Activated T-helper 1 cell treated with anti-CD3 and anti-CD28 coated beads, Interleukin-12 subunit alpha, Interleukin-12 subunit beta, Interleukin-2, Interleukin-4 antibody, amounts not matched to agents 30 ng/mL and 10 ng/mL and 1 ng/mL, durations not matched to agents 14 hours and 24 hours and 36 hours (primary cell): ENCODE measurements around the gene METTL1. TPM values are rescaled to one million over a fixed set of nuclear protein-coding genes. Genes with fewer than 3 reads are reported as not detected.

Experiments used
- DNase-seq: peaks from one replicate; pipeline ENCODE4 v3.0.0; 2021; ENCODE audit warnings: low spot score
- H3K27ac Mint-ChIP-seq: one replicate; pipeline ENCODE4 v1.8.0; 2021; ENCODE audit warnings: mild to moderate bottlenecking, mixed read lengths
- H3K27me3 Mint-ChIP-seq: one replicate; pipeline ENCODE4 v1.8.0; 2022; ENCODE audit warnings: mild to moderate bottlenecking, moderate library complexity, mixed read lengths; ENCODE audit not compliant: insufficient read depth
- H3K36me3 Mint-ChIP-seq: one replicate; pipeline ENCODE4 v1.8.0; 2021; ENCODE audit warnings: low read depth, mixed read lengths
- H3K4me1 Mint-ChIP-seq: one replicate; pipeline ENCODE4 v1.8.0; 2021; ENCODE audit warnings: low read depth, mixed read lengths
- H3K4me3 Mint-ChIP-seq: one replicate; pipeline ENCODE4 v1.8.0; 2021; ENCODE audit warnings: mild to moderate bottlenecking, moderate library complexity, mixed read lengths
- H3K9me3 Mint-ChIP-seq: one replicate; pipeline ENCODE4 v1.8.0; 2021; ENCODE audit warnings: mixed read lengths
- intact Hi-C: fragments of 100-400 bp; cut with micrococcal nuclease; formaldehyde crosslinking; loops from one replicate; pipeline ENCODE4 v1.15.1; 2024
- total RNA-seq: library from RNA; stranded (reverse); gene quantifications from 2 replicates; pipeline ENCODE4 v1.2.3, GENCODE V29; 2022

METTL1 gene
- total RNA-seq, 1 donor from 2014 or later: 90.0 TPM

GRCh38 chr12:57744194-57744776, 27.6 kb downstream of the METTL1 start:
- Mint-ChIP-seq H3K4me3 (peak overlapping the region; percentile 94), H3K4me1 (peaks cover 67% of the 10 kb centered on the region)

GRCh38 chr12:57743769-57744168, 28.1 kb downstream of the METTL1 start:
- no peaks in the 10 kb centered on the region for H3K9me3 Mint-ChIP-seq
- H3K4me1 Mint-ChIP-seq: peaks cover 66% of the 10 kb centered on the region
- H3K27ac Mint-ChIP-seq: peak overlapping the region; percentile 92
- H3K36me3 Mint-ChIP-seq: peaks cover 25% of the 10 kb centered on the region
- DNase-seq: no peak
- intact Hi-C loops: loop anchor here (1.0 to 5.0 kb wide), 7 partner anchors 9 to 1854 kb away; partner anchors contain the start of genes ARHGAP9, ARHGEF25, CDK4 and DCTN2
- no peaks in the 10 kb centered on the region for H3K27me3 Mint-ChIP-seq
- H3K4me3 Mint-ChIP-seq: peak overlapping the region; percentile 94

More at GRCh38 chr12:57744194-57744776, 27.6 kb downstream of the METTL1 start:
- DNase-seq: peak; percentile 69
- H3K27me3 Mint-ChIP-seq: no peaks in the 10 kb centered on the region
- H3K27ac Mint-ChIP-seq: peak overlapping the region; percentile 92
- no peaks in the 10 kb centered on the region for H3K9me3 Mint-ChIP-seq
- peaks cover 25% of the 10 kb centered on the region for H3K36me3 Mint-ChIP-seq
- intact Hi-C loops: loop anchor here (1.0 to 5.0 kb wide), 7 partner anchors 8 to 1853 kb away; partner anchors contain the start of genes ARHGAP9, ARHGEF25, CDK4 and DCTN2

GRCh38 chr12:57741844-57742738, 29.8 kb downstream of the METTL1 start:
- peak overlapping the region; percentile 88 for H3K4me3 Mint-ChIP-seq
- H3K27ac Mint-ChIP-seq: peak overlapping the region; percentile 89
- peak; percentile 72 for DNase-seq
- no peaks in the 10 kb centered on the region for H3K9me3 Mint-ChIP-seq
- H3K36me3 Mint-ChIP-seq: peaks cover 15% of the 10 kb centered on the region
- intact Hi-C loops: loop anchor here (1.0 to 5.0 kb wide), 6 partner anchors 48 to 1855 kb away; partner anchors contain the start of genes ARHGAP9, ARHGEF25, B4GALNT1 and OS9
- no peaks in the 10 kb centered on the region for H3K27me3 Mint-ChIP-seq
- H3K4me1 Mint-ChIP-seq: peaks cover 63% of the 10 kb centered on the region

GRCh38 chr12:57741413-57741789, 30.5 kb downstream of the METTL1 start:
- Mint-ChIP-seq H3K36me3 (peaks cover 13% of the 10 kb centered on the region), H3K27me3 (no peaks in the 10 kb centered on the region), H3K4me3 (peak overlapping the region; percentile 88), H3K4me1 (peaks cover 56% of the 10 kb centered on the region), H3K9me3 (no peaks in the 10 kb centered on the region), H3K27ac (peak overlapping the region; percentile 89)
- intact Hi-C loops: loop anchor here (5.0 kb wide), 3 partner anchors 129 to 1856 kb away; partner anchors contain the start of genes ARHGAP9, ARHGEF25 and SLC16A7
- no peak for DNase-seq

DNA sequence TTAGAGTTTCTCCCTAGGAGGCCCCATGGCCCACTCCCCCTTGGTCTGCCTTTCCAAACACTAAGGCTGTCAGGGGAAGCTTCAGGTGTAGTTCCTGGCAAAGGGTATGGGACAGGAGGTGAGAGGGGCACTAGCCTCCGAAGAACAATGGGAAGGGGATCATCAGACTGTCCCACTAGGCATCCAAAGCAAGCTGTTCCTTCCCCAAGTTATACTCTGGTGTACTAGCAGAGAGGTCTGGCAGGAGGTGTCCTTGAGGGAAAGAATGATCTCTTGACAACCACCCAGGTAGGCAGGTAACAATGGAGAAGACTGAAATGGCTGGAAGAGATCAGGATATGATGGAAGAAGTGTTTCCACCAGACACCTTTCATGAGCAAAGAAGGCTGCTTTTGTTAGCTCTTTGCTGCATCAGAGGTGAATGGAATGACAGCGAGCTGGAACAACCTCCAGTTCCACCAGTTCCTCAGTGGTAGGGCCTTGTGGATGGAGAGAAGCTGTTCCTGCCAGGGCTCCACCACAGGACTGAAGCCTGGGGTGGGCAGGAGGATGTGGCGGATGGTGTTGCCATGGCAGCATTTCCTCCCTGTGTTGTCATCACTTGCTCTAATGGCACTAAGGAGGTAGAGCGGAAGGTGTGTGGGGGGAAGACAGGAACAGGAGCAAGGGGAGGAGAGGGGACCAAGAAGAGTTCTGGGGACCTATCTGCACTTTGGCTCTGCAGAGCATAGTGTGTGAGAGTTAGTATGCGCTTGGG, 31.1 kb downstream of the METTL1 start:
- peak overlapping the region; percentile 89 for H3K27ac Mint-ChIP-seq
- intact Hi-C loops: loop anchor here (5.0 kb wide), 3 partner anchors 129 to 1856 kb away; partner anchors contain the start of genes ARHGAP9, ARHGEF25 and SLC16A7
- H3K27me3 Mint-ChIP-seq: no peaks in the 10 kb centered on the region
- H3K4me1 Mint-ChIP-seq: peaks cover 51% of the 10 kb centered on the region
- peak; percentile 81 for DNase-seq
- no peaks in the 10 kb centered on the region for H3K9me3 Mint-ChIP-seq
- peak overlapping the region; percentile 88 for H3K4me3 Mint-ChIP-seq
- H3K36me3 Mint-ChIP-seq: peaks cover 14% of the 10 kb centered on the region

DNA sequence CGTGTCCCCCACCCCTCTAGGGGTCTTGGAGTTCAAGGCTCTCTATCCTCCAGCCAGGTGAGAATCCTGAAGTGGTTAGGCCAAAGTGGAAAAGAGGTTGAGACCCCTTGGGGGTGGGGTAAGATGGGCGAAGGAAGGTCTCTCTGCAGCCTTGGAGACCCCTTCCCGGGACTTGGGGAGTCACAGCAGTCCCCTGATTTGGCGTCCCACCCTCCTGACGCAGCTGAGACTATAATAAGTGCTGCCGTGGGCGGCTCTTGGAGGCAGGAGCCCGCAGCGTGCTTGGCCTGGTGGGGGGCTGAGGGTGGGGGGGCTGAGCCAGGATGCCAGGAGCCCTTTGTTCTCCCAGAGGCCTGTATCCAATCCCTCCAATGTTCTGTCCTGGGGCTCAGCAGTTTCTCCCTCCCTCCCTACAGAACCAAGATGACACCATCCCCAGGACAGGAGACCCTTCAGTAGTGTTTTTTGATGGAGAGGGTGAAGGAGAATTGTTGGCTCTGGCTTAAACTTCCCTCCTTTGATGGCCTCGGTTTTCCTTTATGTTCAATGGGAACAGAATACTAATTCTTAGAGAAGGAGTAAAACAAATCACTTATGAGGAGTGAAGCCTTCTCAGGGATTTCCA, 31.9 kb downstream of the METTL1 start:
- H3K4me3 Mint-ChIP-seq: peak overlapping the region; percentile 88
- peaks cover 14% of the 10 kb centered on the region for H3K36me3 Mint-ChIP-seq
- no peaks in the 10 kb centered on the region for H3K27me3 Mint-ChIP-seq
- peak overlapping the region; percentile 89 for H3K27ac Mint-ChIP-seq
- peaks cover 45% of the 10 kb centered on the region for H3K4me1 Mint-ChIP-seq
- no peaks in the 10 kb centered on the region for H3K9me3 Mint-ChIP-seq
- intact Hi-C loops: loop anchor here (5.0 kb wide), 3 partner anchors 128 to 1857 kb away; partner anchors contain the start of genes ARHGAP9, ARHGEF25 and SLC16A7
- no peak for DNase-seq

DNA sequence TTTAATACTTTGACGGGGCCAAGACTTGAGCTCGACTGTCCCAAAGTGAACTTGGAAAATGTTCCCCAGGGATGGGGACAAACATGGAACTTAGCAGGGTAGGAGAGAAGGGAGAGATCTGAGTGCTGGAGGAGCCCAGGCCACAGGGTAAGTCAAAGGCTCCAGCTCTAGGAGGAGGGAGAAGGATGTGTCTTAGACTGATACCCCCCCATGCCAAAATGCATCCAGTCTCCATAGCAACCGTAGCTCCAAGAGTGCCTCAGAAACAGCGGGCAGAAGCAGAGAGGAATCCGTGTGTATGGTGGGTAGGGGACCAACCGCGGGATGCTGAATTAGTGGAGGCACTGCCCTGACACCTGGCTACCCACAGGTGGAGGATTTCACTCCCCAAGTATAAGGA, 32.5 kb downstream of the METTL1 start:
- DNase-seq: no peak
- Mint-ChIP-seq H3K27ac (peak overlapping the region; percentile 70), H3K4me1 (peaks cover 39% of the 10 kb centered on the region), H3K27me3 (no peaks in the 10 kb centered on the region), H3K4me3 (peak overlapping the region; percentile 65), H3K9me3 (no peaks in the 10 kb centered on the region), H3K36me3 (peaks cover 15% of the 10 kb centered on the region)
- intact Hi-C loops: no loop called here

DNA sequence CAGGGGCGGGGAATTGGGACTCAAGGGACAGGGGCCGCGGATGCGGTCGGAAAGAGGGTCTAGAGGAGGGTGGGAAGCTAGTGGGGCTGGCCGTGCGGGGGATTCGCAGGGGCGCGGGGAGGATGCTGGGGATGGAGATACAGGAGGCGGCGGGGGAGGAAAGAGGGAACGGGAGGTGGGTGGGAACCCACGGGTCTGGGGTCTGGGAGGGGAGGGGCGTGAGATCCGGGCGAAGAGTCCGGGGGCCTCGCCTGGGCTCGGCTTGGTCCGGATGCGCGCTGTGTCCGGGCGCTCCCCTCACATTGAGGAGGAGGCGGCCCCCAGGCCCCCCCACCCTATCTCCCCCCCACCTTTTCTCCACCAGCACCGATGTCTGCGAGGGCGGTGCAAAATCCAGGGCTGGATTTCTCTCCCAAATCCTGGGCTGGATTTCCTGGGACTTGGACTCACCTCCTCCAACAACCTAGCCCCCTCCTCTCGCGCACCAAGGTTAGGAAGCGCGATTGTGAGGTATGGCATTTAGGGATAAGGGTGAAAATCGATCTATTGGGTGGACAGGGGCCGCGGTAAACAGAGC, 33.2 kb downstream of the METTL1 start, which contains the start of gene AGAP2:
TSS of gene AGAP2 (minus strand) at position 82 of the 577 bp plus-strand sequence. CDS start 496 bp downstream, outside the sequence.
- intact Hi-C loops: no loop called here
- Mint-ChIP-seq H3K9me3 (no peaks in the 10 kb centered on the region), H3K4me1 (peaks cover 32% of the 10 kb centered on the region), H3K27me3 (no peaks in the 10 kb centered on the region), H3K27ac (peak within 1 kb of the TSS; percentile 70), H3K36me3 (peaks cover 15% of the 10 kb centered on the region), H3K4me3 (peak within 1 kb of the TSS; percentile 65)
- DNase-seq: no peak

DNA sequence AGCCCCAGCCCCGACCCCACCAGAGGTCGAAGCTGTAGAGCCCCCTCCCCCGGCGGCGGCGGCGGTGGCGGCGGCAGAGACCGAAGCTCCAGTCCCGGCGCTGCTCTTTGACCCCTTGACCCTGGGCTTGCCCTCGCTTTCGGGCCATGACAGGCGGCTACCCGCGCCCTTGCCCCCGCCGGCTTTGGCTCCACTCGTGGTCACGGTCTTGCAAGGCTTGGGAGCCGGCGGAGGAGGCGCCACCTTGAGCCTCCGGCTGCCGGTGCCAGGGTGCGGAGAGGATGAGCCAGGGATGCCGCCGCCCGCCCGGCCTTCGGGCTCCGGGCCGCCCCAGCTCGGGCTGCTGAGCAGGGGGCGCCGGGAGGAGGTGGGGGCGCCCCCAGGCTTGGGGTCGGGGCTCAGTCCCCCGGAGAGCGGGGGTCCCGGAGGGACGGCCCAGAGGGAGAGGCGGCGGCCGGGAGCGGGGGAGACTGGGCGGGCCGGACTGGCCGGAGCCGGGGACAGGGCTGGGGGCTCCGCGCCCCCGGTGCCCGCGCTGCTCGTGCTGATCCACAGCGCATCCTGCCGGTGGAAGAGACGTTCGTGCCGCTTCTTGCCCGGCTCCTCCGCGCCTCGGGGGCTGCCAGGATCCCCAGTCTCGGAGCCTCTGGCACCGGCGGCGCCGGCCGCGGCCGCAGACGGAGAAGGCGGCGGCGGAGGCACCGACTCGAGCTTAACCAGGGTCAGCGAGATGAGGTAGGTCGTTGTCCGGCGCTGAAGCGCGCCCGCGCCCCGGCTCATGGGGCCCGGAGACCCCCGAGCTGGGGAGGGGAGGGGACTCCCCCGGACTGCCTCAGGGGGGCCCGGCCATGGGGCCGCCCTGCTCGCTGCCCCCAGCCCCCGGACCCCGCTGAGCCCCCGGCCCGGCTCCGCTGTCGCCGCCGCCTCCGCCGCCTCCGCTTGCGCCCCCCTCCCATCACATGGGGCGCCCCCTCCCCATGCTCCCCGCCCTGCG, 34.1 kb downstream of the METTL1 start:
- no peaks in the 10 kb centered on the region for H3K9me3 Mint-ChIP-seq
- DNase-seq: no peak
- intact Hi-C loops: no loop called here
- H3K4me1 Mint-ChIP-seq: peaks cover 31% of the 10 kb centered on the region
- H3K4me3 Mint-ChIP-seq: no peak overlapping the region
- H3K27ac Mint-ChIP-seq: no peak overlapping the region
- no peaks in the 10 kb centered on the region for H3K27me3 Mint-ChIP-seq
- H3K36me3 Mint-ChIP-seq: peaks cover 19% of the 10 kb centered on the region

GRCh38 chr12:57736741-57737466, 35.0 kb downstream of the METTL1 start:
- DNase-seq: no peak
- peaks cover 27% of the 10 kb centered on the region for H3K36me3 Mint-ChIP-seq
- intact Hi-C loops: no loop called here
- no peaks in the 10 kb centered on the region for H3K9me3 Mint-ChIP-seq
- H3K4me1 Mint-ChIP-seq: peaks cover 24% of the 10 kb centered on the region
- H3K27me3 Mint-ChIP-seq: no peaks in the 10 kb centered on the region
- H3K27ac Mint-ChIP-seq: no peak overlapping the region
- no peak overlapping the region for H3K4me3 Mint-ChIP-seq
